GM12878 (cell line): ENCODE measurements around the gene DLG4. TPM values are rescaled to one million over a fixed set of nuclear protein-coding genes. Genes with fewer than 3 reads are reported as not detected.

Experiments
- ATAC-seq: fragments of 200-7000 bp; cut with Tn5 transposase; 3 replicates; pipeline ENCODE4 v1.9.1; 2020; ENCODE audit warnings: mild to moderate bottlenecking, moderate library complexity
- BruUV-seq: library from RNA; stranded (reverse); fragments of 400-500 nt; replicated peaks from 2 replicates; lab custom pipeline; 2021; lab: Mats Ljungman, UMichigan
- CTCF ChIA-PET: fragments of 300-600 bp; sonication (Branson Sonifier 250); formaldehyde crosslinking; extraction: SDS; loops from one replicate; lab custom pipeline; 2021; ENCODE audit warnings: inconsistent platforms; lab: Yijun Ruan, JAX
- POLR2A ChIA-PET: fragments of 350-600 bp; formaldehyde crosslinking; extraction: SDS; loops from one replicate; lab custom pipeline; 2021; ENCODE audit warnings: inconsistent platforms; lab: Charles Lee
- RAD21 ChIA-PET: fragments of 300-600 bp; sonication (Branson Sonifier 250); formaldehyde crosslinking; loops from one replicate; lab custom pipeline; 2023; ENCODE audit warnings: antibody characterized with exemption; ENCODE audit not compliant: unreplicated experiment; lab: Charles Lee
- SMC1A ChIA-PET: fragments of 300-600 bp; sonication (Branson Sonifier 250); formaldehyde crosslinking; loops from one replicate; lab custom pipeline; 2023; ENCODE audit not compliant: unreplicated experiment, uncharacterized antibody; lab: Charles Lee
- DNase-seq: peaks from one replicate; pipeline ENCODE4 v3.0.0-alpha.2; 2011; ENCODE audit warnings: low read depth, low spot score
- FAIRE-seq: peaks from 3 replicates; lab custom pipeline; 2011; peaks lifted over from hg19 to GRCh38; lab: Jason Lieb, UNC
- H2AFZ ChIP-seq: 2 replicates; pipeline ENCODE4 v1.6.0; 2011; ENCODE audit warnings: low read depth, low read length, control low read depth; ENCODE audit not compliant: control insufficient read depth
- H3K27ac ChIP-seq: 2 replicates; pipeline ENCODE4 v1.5.1; 2011; ENCODE audit warnings: control low read depth; ENCODE audit not compliant: control insufficient read depth, insufficient read depth
- H3K27me3 ChIP-seq, 2 experiments: replicated peaks in 1 of 2; 2 replicates each; pipeline versions ENCODE4 v1.6.0 to v1.6.1; 2011; ENCODE audit warnings: low read length in 1 of 2; ENCODE audit not compliant: control insufficient read depth in 2 of 2, insufficient read depth in 2 of 2
- H3K36me3 ChIP-seq, 2 experiments: 2 replicates each; pipeline ENCODE4 v1.5.1; 2011; ENCODE audit warnings: low read length in 1 of 2; ENCODE audit not compliant: control insufficient read depth in 2 of 2, insufficient read depth in 2 of 2
- H3K4me1 ChIP-seq: 2 replicates; pipeline ENCODE4 v1.6.1; 2011; ENCODE audit warnings: mild to moderate bottlenecking, low read length, moderate library complexity, mixed read lengths; ENCODE audit not compliant: control insufficient read depth, insufficient read depth
- H3K4me2 ChIP-seq: 2 replicates; pipeline ENCODE4 v1.6.0; 2011; ENCODE audit warnings: control low read depth; ENCODE audit not compliant: control insufficient read depth, insufficient read depth
- H3K4me3 ChIP-seq: fragments of 200-600 bp; sonication (generic); 2 replicates; pipeline ENCODE4 v1.5.1; 2016
- H3K79me2 ChIP-seq: 2 replicates; pipeline ENCODE4 v1.6.0; 2011; ENCODE audit warnings: low read length; ENCODE audit not compliant: control insufficient read depth, insufficient read depth
- H3K9ac ChIP-seq: 2 replicates; pipeline ENCODE4 v1.8.0; 2011; ENCODE audit warnings: low read length, control low read depth, mixed read lengths; ENCODE audit not compliant: control insufficient read depth, insufficient read depth
- H3K9me3 ChIP-seq: replicated peaks from 3 replicates; pipeline ENCODE4 v1.5.1; 2011; ENCODE audit warnings: mild to moderate bottlenecking, low read length; ENCODE audit not compliant: control insufficient read depth, insufficient read depth
- H4K20me1 ChIP-seq: 2 replicates; pipeline ENCODE4 v1.6.0; 2011; ENCODE audit not compliant: control insufficient read depth, insufficient read depth
- ASH2L ChIP-seq: fragments of 300-600, 200-600 bp; sonication (generic); IDR thresholded peaks from 2 replicates; pipeline ENCODE4 v1.6.1; 2017; ENCODE audit warnings: low read depth, mild to moderate bottlenecking, borderline replicate concordance
- ATF2 ChIP-seq: IDR thresholded peaks from 2 replicates; pipeline ENCODE4 v1.6.1; 2012; ENCODE audit warnings: low read length, inconsistent platforms
- ATF3 ChIP-seq: IDR thresholded peaks from 2 replicates; pipeline ENCODE4 v1.6.1; 2011; ENCODE audit warnings: low read depth, mild to moderate bottlenecking, low read length, moderate library complexity, borderline replicate concordance; ENCODE audit errors: extremely low read depth
- BACH1 ChIP-seq: fragments of 450-650 bp; IDR thresholded peaks from 2 replicates; pipeline ENCODE4 v1.6.1; 2017; ENCODE audit warnings: mild to moderate bottlenecking, borderline replicate concordance
- BHLHE40 ChIP-seq, 2 experiments: fragments of 450-650 bp in 1 of 2; IDR thresholded peaks; 2 replicates each; pipeline ENCODE4 v1.6.1; 2011 to 2017; ENCODE audit warnings: low read depth in 2 of 2, borderline replicate concordance in 1 of 2, improper control_type of control experiment in 1 of 2, low read length in 1 of 2, mild to moderate bottlenecking in 1 of 2
- HDGF ChIP-seq: fragments of 450-650 bp; IDR thresholded peaks from 2 replicates; pipeline ENCODE4 v1.6.1; 2016; ENCODE audit warnings: antibody characterized with exemption
- HSF1 ChIP-seq: fragments of 150-350 bp; IDR thresholded peaks from 2 replicates; pipeline ENCODE4 v1.6.1; 2014; ENCODE audit warnings: mild to moderate bottlenecking, low read depth, low read length
- MTA2 ChIP-seq: fragments of 450-650 bp; IDR thresholded peaks from 2 replicates; pipeline ENCODE4 v1.6.1; 2016; ENCODE audit warnings: low read depth, mild to moderate bottlenecking, moderate library complexity
- NFIC ChIP-seq: IDR thresholded peaks from 2 replicates; pipeline ENCODE4 v1.6.1; 2012; ENCODE audit warnings: low read depth, mild to moderate bottlenecking, inconsistent platforms, low read length, moderate library complexity
- NR2C1 ChIP-seq: fragments of 450-650 bp; IDR thresholded peaks from 2 replicates; pipeline ENCODE4 v1.6.1; 2017; ENCODE audit warnings: antibody characterized with exemption, mild to moderate bottlenecking, moderate library complexity
- PBX3 ChIP-seq: IDR thresholded peaks from 2 replicates; pipeline ENCODE4 v1.6.1; 2011; ENCODE audit warnings: mild to moderate bottlenecking, low read depth, low read length, moderate library complexity; ENCODE audit not compliant: insufficient replicate concordance
- POLR2A ChIP-seq: IDR thresholded peaks from 2 replicates; pipeline ENCODE4 v1.6.1; 2011; ENCODE audit warnings: low read depth, mild to moderate bottlenecking, low read length
- SIN3A ChIP-seq: IDR thresholded peaks from 2 replicates; pipeline ENCODE4 v1.6.1; 2012; ENCODE audit warnings: low read depth, low read length, improper control_type of control experiment
- SP1 ChIP-seq: IDR thresholded peaks from one replicate; pipeline ENCODE4 v1.6.1; 2011; ENCODE audit warnings: low read depth, low read length
- STAT1 ChIP-seq: fragments of 450-650 bp; conservative IDR thresholded peaks from 2 replicates; pipeline ENCODE4 v1.6.1; 2014; ENCODE audit warnings: antibody characterized with exemption, mild to moderate bottlenecking
- WGBS: methylation state at CpG from one replicate; pipeline ENCODE4 v1.1.6; 2016; ENCODE audit warnings: low lambda C conversion rate; ENCODE audit not compliant: insufficient replicate concordance, insufficient coverage; ENCODE audit errors: missing lambda C conversion rate; 5-methylcytosine and 5-hydroxymethylcytosine counted together
- in situ Hi-C: fragments of 300-500 bp; cut with MboI; formaldehyde crosslinking; loops from 9 replicates; pipeline ENCODE4 v1.14.3; 2018; ENCODE audit warnings: mixed read lengths
- intact Hi-C: fragments of 100-400 bp; cut with micrococcal nuclease; formaldehyde crosslinking; loops from one replicate; pipeline ENCODE4 v1.14.2; 2022; ENCODE audit not compliant: unreplicated experiment
- polyA plus RNA-seq, 11 experiments: library from polyadenylated mRNA; depleted of rRNA in 4 of 11; unstranded in 6 of 11; stranded (reverse) in 5 of 11; fragments of >200 nt; fragmentation: Nextera tagmentation in 4 of 11; fragmentation: Illumina TruSeq in 1 of 11; extraction: Ambion mirVana in 4 of 11; extraction: Trizol in 1 of 11; gene quantifications; 1 replicate in 1 of 11; 2 replicates in 10 of 11; pipeline versions ENCODE4 v1.2.1 to v1.2.3, GENCODE V29; 2011 to 2016; ENCODE audit warnings: inconsistent platforms in 2 of 11, missing spikeins in 2 of 11, low read depth in 1 of 11
- total RNA-seq, 4 experiments: library from RNA; depleted of rRNA in 3 of 4; stranded (reverse); fragments of >200 nt in 3 of 4; fragmentation: Illumina TruSeq in 1 of 4; extraction: Trizol in 1 of 4; gene quantifications; 2 replicates each; pipeline versions ENCODE4 v1.2.1 to v1.2.3, GENCODE V29; 2013 to 2021
- TF ChIP-seq, protein P1 (sequence below): IDR thresholded peaks from 2 replicates; pipeline ENCODE4 v1.6.1; 2012; ENCODE audit warnings: low read depth, low read length, improper control_type of control experiment

The DLG4 gene
- total and polyA plus RNA-seq, 10 of the 15 experiments (the other 5 are each of a cell fraction or from before 2014, with no cell fraction given) = 0.07 to 4.1 (median 1.3) TPM

- TF ChIP-seq PBX3 (no peak), SIN3A (no peak), HSF1 (no peak), STAT1 (no peak)
These were observed 23.8 kb upstream of the DLG4 start (continued) for GRCh38 chr17:7243453-7243729.

GRCh38 chr17:7242717-7243452 is 23.2 kb upstream of the DLG4 start:
- no peaks in the 10 kb centered on the region for H3K9me3 ChIP-seq
- intact Hi-C loops (loop anchor here (1.0 to 5.0 kb wide), 2 partner anchors 7 to 64 kb away; partner anchors contain the start of gene EIF5A), in situ Hi-C loops (no loop called here)
- H3K4me3 ChIP-seq = peak overlapping the region; percentile 83
- DNase-seq (peak; percentile 81), ATAC-seq (peak; percentile 56), FAIRE-seq (peak; percentile 93)
- SMC1A ChIA-PET = interaction anchor here (1.0 to 4.3 kb wide), 5 partner anchors 8 to 94 kb away, joined by 3 to 34 read pairs (median 5); partner anchors contain the start of genes ACADVL, ACAP1, CTDNEP1 and DLG4
- BruUV-seq = no TSS peak
- H3K27me3 ChIP-seq = no peaks in the 10 kb centered on the region
- POLR2A ChIA-PET = interaction anchor here (0.9 to 7.3 kb wide), 7 partner anchors 7 to 204 kb away, joined by 3 to 99 read pairs (median 8); partner anchors contain the start of genes ACADVL, CTDNEP1, DLG4 and DVL2
- WGBS = 9% methylated on average over 49 of the region's 49 CpGs
- peaks cover 10 to 19% of the 10 kb centered on the region in 2 experiments; a peak in 3 of 4 replicates for H3K36me3 ChIP-seq
- RAD21 ChIA-PET = interaction anchor here (1.0 to 6.3 kb wide), 6 partner anchors 8 to 109 kb away, joined by 3 to 51 read pairs (median 6); partner anchors contain the start of genes ACADVL, ACAP1, CTDNEP1 and DLG4
- H3K79me2 ChIP-seq = peaks cover 43% of the 10 kb centered on the region
- H2AFZ ChIP-seq = peak overlapping the region; percentile 70
- H3K4me1 ChIP-seq = peaks cover 16% of the 10 kb centered on the region
- CTCF ChIA-PET = interaction anchor here (0.7 to 6.0 kb wide), 3 partner anchors 10 to 197 kb away, joined by 3 to 70 read pairs (median 6); partner anchors contain the start of genes ACADVL and DLG4
- peak overlapping the region; percentile 67 for H3K27ac ChIP-seq
- peak overlapping the region; percentile 93 for H3K9ac ChIP-seq
- H3K4me2 ChIP-seq = peak overlapping the region; percentile 88
- no peaks in the 10 kb centered on the region for H4K20me1 ChIP-seq
- TF ChIP-seq ATF3 (peak; percentile 92), BHLHE40 (IDR thresholded peaks at IDR 0.05; ENCODE audit: borderline replicate concordance in 1 of 2, low read depth in 2 of 2, low read length in 1 of 2) (peak; percentile 95 to 97), BACH1 (peak; percentile 78), NR2C1 (peak; percentile 60), ASH2L (peak; percentile 85; the same call in 1 of the 2 replicates), HDGF (peak; percentile 26; the same call in 1 of the 2 replicates), MTA2 (peak; percentile 56; the same call in 1 of the 2 replicates), ATF2 (peak; percentile 78; the same call in 1 of the 2 replicates), SP1 (peak; percentile 79), NFIC (peak; percentile 80; the same call in 1 of the 2 replicates), POLR2A (peak; percentile 65)
- TF ChIP-seq, protein P1, sequence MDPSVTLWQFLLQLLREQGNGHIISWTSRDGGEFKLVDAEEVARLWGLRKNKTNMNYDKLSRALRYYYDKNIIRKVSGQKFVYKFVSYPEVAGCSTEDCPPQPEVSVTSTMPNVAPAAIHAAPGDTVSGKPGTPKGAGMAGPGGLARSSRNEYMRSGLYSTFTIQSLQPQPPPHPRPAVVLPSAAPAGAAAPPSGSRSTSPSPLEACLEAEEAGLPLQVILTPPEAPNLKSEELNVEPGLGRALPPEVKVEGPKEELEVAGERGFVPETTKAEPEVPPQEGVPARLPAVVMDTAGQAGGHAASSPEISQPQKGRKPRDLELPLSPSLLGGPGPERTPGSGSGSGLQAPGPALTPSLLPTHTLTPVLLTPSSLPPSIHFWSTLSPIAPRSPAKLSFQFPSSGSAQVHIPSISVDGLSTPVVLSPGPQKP = 0 out of 2 replicates have a peak, but pooled peaks have one; percentile 27
